BJ (cell line): ENCODE measurements around the gene ASIC3. TPM values are rescaled to one million over a fixed set of nuclear protein-coding genes. Genes with fewer than 3 reads are reported as not detected.
A peak's percentile ranks its signal among the peaks of the same experiment; 100 is the strongest.
"Not testable (repeated sequence)": the region's sequence is repeated elsewhere in the genome, so short reads cannot be mapped to it uniquely, and the experiment has no call there.

Experiments
- CTCF ChIA-PET: fragments of 350-600 bp; formaldehyde crosslinking; extraction: SDS; loops from one replicate; lab custom pipeline; 2021; ENCODE audit warnings: antibody characterized with exemption, inconsistent platforms; lab: Yijun Ruan, JAX
- POLR2A ChIA-PET: fragments of 300-600 bp; sonication (Branson Sonifier 250); formaldehyde crosslinking; extraction: SDS; loops from one replicate; lab custom pipeline; 2021; ENCODE audit warnings: antibody characterized with exemption; lab: Charles Lee
- DNase-seq: peaks from one replicate; pipeline ENCODE4 v3.0.0-alpha.2; 2011; ENCODE audit warnings: low read depth
- H3K27me3 ChIP-seq: 2 replicates; pipeline ENCODE4 v1.6.0; 2011; ENCODE audit warnings: low read length; ENCODE audit not compliant: control insufficient read depth, insufficient read depth
- H3K36me3 ChIP-seq: 2 replicates; pipeline ENCODE4 v1.5.1; 2011; ENCODE audit warnings: low read length; ENCODE audit not compliant: control insufficient read depth, insufficient read depth
- H3K4me3 ChIP-seq: 2 replicates; pipeline ENCODE4 v1.5.1; 2011; ENCODE audit warnings: low read depth, mild to moderate bottlenecking, control low read depth, low read length
- CTCF ChIP-seq: IDR thresholded peaks from 2 replicates; pipeline ENCODE4 v1.5.1; 2011; ENCODE audit warnings: low read depth, mild to moderate bottlenecking, control low read depth, inconsistent platforms, low read length, moderate library complexity; ENCODE audit not compliant: insufficient read depth
- polyA plus RNA-seq: library from polyadenylated mRNA; depleted of rRNA; stranded (reverse); fragments of >200 nt; gene quantifications from 2 replicates; pipeline ENCODE4 v1.2.3, GENCODE V29; 2011

Gene ASIC3
- polyA plus RNA-seq, 1 experiment: 0.45 TPM

DNA sequence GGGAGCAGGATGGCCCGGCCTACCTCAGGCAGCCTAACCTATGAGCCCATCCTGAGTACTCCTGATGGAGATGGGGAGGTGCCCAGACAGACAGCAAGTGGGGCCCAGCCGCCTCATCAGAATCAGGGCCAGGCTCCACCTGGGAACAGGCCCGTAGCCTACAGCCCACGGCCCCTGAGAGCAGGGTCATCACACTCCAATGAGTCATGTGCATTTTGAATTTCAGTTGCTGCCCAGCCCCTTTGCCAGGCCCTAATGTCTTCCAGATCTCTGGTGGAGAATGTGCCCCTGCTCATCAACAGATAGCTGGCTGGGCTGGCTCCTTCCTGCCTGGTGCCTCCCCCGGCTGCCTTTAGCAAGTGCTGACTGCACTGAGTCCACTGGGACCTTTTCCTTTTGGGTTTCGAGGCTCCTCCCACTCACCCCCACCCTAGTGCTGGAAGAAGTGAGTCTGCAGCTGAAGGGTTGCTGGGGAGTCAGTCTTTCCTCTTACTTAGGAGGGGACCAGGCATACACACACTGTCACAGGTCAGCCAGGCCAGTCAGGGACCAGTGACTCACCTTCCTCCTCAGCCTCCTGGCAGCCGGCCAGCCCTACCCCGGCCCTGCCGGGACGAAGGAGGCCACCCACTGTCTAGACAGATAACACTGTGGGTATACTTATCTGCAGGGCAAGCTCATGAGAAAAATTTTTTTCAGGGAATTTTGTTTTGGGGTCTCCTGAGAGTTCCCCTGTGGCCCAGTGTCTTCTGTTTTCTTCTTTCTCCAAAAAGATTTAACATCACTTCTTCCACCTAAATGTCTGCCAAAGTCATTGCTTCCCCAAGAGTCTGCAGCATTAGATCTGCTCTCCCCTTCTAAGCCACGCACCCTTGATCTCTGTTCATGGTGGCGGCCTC is 9.1 kb upstream of the ASIC3 start:
- Histone ChIP-seq H3K27me3 (no peaks in the 10 kb centered on the region), H3K4me3 (no peak overlapping the region), H3K36me3 (peaks cover 15% of the 10 kb centered on the region)
- CTCF ChIA-PET: interaction anchor here (0.7 to 4.0 kb wide), 5 partner anchors 11 to 76 kb away, joined by 3 to 15 read pairs (median 7); partner anchors contain the start of gene ABCB8
- POLR2A ChIA-PET: interaction anchor here (1.0 kb wide), 1 partner anchor 11 kb away, joined by 4 read pairs; the partner anchor contains the start of gene ABCB8
- no peak for TF ChIP-seq CTCF
- peak; percentile 70 for DNase-seq

DNA sequence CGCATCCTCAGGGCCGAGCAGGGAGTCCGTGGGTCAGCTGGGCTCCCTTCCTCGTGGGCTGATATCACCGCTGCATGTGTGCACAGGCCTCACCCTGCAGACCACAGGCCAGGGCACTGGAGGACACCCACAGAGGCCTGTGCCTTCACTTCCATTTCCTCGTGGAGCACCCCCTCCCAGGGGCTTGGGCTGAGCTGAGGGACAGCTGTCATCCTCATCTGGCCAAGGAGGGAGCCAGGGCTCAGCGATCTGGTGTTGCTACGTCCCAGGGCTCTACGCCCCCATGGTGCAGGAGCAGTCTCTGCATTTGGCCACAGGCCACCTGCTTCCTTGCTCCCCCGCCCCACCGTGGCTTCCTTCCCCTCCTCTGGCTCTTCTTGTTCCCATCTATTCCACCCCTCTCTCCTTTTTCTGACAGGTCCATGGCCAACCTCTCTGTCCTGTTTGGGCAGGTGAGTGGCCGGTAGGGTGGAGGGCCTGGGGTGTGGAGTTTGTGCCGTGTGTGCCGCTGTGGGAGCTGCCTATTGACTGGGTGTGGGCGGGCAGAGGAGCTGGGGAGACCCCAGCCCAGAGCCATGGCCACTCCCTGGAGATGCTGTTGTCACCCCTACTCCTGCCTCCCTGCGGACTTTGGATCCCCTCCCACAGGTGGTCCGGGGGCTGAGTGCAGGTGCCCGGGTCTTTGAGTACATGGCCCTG is 8.3 kb upstream of the ASIC3 start:
- DNase-seq: no peak
- no peak for TF ChIP-seq CTCF
- Histone ChIP-seq H3K36me3 (peaks cover 14% of the 10 kb centered on the region), H3K4me3 (no peak overlapping the region), H3K27me3 (no peaks in the 10 kb centered on the region)
- ChIA-PET CTCF (interaction anchor here (1.8 to 4.0 kb wide), 3 partner anchors 12 to 75 kb away, joined by 5 to 15 read pairs (median 9); partner anchors contain the start of gene ABCB8), POLR2A (no interaction called here)

- H3K36me3 ChIP-seq: peaks cover 12% of the 10 kb centered on the region
- TF ChIP-seq CTCF: no peak
- H3K27me3 ChIP-seq: no peaks in the 10 kb centered on the region
- H3K4me3 ChIP-seq: no peak overlapping the region
- POLR2A ChIA-PET: no interaction called here
- CTCF ChIA-PET: interaction anchor here (1.8 to 1.9 kb wide), 2 partner anchors 13 to 75 kb away, joined by 5 to 9 read pairs; partner anchors contain the start of gene ABCB8
- DNase-seq: no peak
Observed at GRCh38 chr7:151040616-151041375, 7.5 kb upstream of the ASIC3 start.

DNA sequence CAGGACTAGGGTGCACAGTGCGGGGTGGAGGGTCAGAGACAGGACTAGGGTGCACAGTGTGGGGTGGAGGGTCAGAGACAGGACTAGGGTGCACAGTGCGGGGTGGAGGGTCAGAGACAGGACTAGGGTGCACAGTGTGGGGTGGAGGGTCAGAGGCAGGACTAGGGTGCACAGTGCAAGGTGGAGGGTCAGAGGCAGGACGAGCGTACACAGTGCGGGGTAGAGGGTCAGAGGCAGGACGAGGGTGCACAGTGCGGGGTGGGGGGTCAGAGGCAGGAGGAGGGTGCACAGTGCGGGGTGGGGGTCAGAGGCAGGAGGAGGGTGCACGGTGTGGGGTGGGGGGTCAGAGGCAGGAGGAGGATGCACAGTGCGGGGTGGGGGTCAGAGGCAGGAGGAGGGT is 4.9 kb upstream of the ASIC3 start:
- DNase-seq, H3K27me3 ChIP-seq, POLR2A ChIA-PET, H3K4me3 ChIP-seq, H3K36me3 ChIP-seq, CTCF ChIA-PET: not testable (repeated sequence)

DNA sequence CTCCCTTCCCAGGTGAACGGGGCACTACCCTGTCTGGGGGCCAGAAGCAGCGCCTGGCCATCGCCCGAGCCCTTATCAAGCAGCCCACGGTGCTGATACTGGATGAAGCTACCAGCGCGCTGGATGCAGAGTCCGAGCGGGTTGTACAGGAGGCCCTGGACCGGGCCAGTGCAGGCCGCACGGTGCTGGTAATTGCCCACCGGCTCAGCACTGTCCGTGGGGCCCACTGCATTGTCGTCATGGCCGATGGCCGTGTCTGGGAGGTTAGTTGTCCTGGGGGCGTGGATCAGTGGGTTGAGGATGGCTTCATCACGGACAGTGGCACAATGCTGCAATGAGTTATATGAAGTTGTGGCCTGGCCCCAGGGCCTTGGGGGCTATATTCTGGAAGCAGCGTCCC is 4.4 kb upstream of the ASIC3 start:
- no peak for DNase-seq
- ChIA-PET POLR2A (no interaction called here), CTCF (no interaction called here)
- no peak for TF ChIP-seq CTCF
- H3K36me3 ChIP-seq: peaks cover 5% of the 10 kb centered on the region
- no peaks in the 10 kb centered on the region for H3K27me3 ChIP-seq
- H3K4me3 ChIP-seq: no peak overlapping the region
